GM21717 (cell line): ENCODE data around the gene CD164L2.
"Not testable (repeated sequence)": the region's sequence is repeated elsewhere in the genome, so short reads cannot be mapped to it uniquely, and the experiment has no call there.

Experiments used
- ATAC-seq: cut with Tn5 transposase; IDR thresholded peaks from one replicate; pipeline ENCODE4 v1.9.1; 2021; ENCODE audit warnings: mild to moderate bottlenecking, moderate library complexity; ENCODE audit not compliant: unreplicated experiment

Gene CD164L2

DNA sequence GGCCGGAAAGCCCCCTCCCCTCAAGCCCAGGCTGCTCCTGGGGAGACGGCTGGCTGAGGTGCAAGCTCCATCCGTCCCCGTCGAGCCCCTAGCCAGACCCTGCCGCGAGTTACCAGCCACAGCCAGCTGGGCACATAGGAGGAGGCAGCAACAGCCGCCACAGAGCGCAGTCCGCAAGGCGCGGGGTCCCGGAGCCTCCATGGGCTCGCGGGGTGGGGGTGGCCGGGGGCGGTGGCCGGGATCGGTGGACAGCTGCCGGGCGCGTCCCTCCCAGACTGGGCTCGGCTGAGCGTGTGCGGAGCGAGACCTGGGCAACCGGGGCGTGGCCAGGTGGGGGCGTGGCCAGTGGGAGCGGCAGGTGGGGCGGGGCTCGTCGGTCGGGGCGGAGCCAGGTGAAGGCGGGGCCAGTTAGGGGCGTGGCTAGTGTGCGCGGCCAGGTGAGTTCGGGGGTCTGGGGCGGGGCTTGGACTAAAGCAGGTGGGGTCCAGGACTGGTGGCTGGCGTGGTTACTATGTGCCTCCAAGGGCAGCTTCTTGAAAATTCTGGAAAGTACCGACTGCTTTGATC lies at the start of gene CD164L2:
Gene CD164L2, minus strand, starts transcription at position 295 of the 567 bp plus-strand sequence. Its CDS starts 94 bp downstream, at position 201.
- no peak for ATAC-seq

- not testable (repeated sequence) for ATAC-seq
Observed at GRCh38 chr1:27432725-27433124, 49.6 kb upstream of the CD164L2 start.

DNA sequence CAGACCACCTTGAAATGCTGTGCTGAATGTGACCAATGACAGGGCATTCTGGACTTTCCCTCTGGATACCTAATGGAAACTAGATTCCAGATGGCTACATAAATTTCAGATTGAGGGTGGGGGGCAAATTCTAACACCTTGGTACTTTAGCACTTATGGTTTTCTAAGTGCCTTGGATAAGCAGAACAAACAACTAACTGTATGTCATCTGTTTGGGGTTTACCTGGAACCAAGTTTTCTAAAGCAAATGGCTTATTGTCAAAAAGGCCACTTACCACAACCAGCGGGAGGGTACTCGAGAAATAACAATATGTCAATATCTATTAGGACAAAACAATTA lies 48.4 kb upstream of the CD164L2 start:
- no peak for ATAC-seq

DNA sequence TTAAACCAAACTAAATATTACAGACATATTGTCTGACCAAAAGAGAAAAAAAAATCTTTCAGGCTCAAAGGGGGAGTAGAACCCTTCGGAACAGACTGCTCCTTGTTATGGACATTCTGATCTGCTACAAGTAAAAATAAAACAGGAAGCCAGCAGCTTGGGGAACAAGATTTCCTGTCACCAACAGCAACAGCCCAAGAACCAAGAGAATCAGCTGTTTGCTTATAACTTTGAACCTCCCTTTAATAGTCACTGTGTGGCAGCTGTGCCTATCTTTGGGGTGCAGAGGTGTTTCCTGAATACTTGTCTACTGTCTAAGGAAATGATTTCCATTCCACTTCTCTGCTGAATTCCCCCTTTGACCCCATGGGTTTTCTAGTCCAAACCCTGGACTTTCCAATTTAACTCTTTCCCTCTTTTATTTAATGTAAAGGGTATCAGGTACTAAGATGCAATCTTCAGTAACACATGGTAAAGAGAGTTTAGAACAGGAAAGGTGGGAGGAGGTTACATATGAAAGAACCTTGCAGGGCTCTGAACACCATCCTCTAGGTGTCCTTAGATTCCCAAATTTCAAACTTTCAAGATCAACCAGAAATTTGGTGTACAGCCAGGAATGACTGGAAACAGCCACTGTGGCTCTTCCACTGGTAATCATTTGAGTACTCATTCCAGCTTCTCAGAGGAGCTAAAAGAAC lies 47.9 kb upstream of the CD164L2 start:
- no peak for ATAC-seq

DNA sequence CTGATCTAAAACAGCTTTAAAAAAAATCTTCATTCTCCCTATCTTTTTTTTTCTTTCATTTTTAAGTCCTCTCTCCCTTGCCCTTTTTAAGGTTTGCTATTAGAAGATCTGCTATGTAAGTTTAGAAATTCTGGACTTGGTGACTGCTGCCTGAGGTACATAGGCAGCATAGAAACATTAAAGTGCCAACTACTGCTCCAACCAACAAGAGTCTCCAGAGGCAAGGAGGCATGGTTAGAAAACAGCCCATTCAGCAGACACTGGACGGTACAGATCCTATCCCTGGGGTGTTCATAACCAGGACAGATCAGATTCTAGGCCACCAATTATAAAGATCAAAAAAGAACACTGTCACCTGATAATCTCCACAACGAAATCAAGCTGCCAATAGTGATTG lies 45.9 kb upstream of the CD164L2 start:
- no peak for ATAC-seq

DNA sequence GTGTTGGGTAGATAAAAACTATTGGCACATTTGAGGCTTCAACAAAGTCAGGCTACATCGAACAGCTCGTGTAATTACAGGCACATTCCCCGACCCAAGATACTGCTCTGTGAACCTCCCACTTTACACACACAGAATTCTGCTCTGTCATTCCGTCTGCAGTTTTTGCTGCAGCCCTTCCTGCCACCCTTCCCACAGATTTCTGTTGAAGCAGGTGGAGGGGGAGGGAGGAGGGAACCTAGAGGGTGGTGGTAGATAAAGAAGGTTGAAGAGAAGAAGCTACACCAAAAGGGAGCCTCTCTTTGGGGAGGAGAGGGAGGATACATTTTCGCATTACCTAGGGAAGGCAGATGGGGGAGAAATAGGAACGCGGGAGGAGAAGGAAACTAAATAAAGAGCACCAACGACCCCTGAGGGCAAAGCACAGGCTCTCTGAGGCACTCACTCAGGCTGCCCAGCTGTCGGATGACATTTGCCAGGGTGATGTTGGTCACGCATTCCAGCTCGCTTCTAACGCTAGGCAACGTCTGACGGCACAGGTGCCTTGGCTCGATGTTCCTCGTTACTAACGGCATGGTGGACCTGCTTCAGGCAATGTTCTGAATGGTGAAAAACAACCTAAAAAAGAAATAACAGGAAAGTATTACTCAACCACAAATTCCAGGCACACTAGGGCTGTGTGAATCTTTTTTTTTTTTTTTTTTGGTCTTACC lies 45.3 kb upstream of the CD164L2 start:
- ATAC-seq = no peak

GRCh38 chr1:27427816-27428315 lies 44.7 kb upstream of the CD164L2 start:
- ATAC-seq = no peak

DNA sequence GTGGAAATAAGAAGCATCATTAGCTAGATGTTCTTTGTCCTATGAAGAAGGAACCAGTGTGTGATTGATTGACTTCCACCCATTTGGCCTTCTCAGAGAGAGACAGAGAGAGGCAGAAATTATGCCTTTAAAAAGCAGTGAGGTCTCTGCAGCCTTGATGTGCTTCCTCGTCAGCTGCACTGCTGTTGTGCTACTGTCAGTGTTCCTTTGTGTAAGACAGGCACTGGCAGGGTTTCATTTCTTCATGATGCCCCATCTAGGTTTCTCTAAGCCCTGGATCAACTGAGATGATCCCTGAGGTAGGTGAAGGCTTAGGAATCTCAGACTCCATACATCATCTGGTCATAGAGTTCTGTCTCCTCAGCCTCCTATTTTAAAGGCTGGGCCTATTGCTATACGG lies 44.2 kb upstream of the CD164L2 start:
- no peak for ATAC-seq

DNA sequence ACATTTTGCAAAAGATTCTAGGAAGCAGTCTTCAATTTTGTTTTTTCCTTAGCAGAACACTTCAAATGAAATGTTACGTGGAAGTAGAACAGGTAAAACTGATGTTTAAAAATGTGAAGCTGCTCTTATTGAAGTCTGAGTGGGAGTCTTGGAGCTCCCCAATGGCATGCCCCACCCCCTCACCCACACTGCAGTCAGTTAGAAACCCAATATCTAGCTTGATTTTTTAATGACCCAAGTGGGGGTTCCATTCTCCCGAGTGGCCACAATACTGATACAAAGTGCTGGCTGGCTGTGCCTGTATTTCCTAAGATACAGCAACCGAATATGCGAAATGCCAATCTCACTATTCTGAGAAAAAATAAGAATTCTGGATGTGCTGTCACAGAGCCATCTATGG lies 40.6 kb upstream of the CD164L2 start:
- ATAC-seq = no peak

DNA sequence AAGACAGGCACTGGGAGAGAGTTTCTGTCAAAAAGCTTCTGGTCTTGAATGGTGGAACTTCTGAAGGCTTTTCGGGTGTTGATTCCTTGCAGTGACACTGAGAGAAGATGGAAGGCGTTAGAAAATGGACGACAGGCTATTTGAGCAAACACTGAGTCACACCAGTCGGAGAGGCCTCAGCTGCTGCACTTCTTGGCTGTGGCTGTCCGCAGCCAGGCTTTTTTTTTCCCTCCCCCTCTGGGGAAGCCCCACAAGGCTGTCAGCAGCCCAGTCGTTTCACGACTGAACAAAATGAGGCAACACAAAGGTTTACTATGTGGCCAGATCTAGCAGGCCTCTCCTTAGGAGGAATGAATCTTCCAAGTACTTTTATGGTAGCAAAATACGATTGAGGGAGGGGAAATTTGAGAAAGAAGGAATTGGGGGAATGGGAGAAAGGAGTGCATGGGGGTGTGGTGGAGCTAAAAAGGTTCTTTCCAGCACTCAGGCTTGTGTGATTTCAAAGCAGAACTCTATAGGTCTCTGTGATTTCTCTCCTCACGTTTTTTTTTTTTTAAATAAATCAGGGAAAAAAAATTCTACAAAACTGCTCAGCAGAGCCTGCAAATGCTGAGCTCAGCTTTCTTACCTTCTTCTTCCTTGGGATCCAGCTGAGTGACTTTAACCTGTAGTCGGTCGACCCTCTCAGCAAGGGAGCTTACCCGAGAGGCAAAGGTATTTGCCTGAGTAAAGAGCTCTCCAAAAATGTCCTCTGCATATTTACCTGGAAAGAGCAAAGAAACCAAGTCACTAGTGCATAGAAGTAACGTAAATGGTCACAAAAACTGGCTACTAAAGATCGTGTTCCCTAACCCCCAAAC lies 35.4 kb upstream of the CD164L2 start:
- no peak for ATAC-seq

DNA sequence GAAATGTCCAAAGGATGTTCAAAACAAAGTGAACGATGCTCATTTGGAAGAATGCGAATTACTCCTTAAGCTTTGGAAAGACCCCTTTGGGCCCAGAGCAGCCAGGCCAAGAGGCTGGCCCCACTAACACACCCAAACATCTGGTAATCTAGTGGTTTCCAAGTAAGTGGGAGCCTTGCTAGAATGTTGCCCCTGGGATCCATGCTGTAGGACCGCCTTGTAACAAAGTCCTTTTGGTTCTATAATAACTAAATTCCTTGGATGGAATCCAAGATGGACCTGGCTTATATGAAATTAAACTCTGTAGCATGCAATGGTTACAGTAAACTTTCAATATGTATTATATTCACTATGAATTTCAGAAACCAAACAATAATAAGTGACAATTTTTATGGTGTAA lies 34.6 kb upstream of the CD164L2 start:
- ATAC-seq = no peak

- ATAC-seq = no peak
Observed at GRCh38 chr1:27416387-27417111, 33.4 kb upstream of the CD164L2 start.

GRCh38 chr1:27414091-27414490 lies 31.0 kb upstream of the CD164L2 start:
- no peak for ATAC-seq

GRCh38 chr1:27413004-27413403 lies 29.9 kb upstream of the CD164L2 start:
- no peak for ATAC-seq

DNA sequence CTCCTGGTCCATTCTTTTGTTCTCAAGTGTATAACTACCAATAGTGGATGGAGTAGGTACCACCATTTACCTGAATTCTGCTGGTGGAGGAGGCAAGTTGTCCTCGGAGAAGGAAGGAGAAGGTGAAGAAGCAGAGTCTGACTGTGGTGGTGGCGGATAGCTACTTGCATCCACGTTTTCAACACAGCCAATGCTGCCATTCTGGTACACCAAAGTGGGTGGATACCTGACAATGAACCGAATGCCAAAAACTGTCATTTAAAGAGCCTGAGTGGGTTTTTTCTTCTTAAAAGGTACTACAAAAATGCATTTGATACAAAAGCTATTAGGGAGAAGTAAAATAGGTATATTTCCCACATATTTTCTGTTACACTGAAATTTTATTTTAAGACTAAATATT lies 29.4 kb upstream of the CD164L2 start:
- no peak for ATAC-seq

DNA sequence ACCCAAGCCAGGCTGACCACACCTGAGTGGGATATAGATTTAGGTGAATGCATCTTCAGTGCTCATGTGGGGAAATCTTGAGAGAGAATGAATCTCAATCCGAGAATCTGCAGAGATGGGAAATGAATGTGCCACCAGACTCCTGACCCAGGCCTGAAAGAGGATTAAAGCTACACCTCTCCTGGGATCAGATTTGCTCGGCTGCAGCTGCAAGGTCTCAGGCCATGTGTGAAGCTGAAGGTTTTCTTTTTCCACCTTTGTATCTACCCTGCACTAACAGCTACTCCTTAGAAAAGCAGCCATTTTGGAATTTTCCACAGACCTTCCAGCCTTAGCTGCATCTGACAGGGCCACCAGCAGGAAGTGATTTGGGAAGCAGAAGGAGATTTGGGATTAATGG lies 27.6 kb upstream of the CD164L2 start:
- ATAC-seq = no peak

DNA sequence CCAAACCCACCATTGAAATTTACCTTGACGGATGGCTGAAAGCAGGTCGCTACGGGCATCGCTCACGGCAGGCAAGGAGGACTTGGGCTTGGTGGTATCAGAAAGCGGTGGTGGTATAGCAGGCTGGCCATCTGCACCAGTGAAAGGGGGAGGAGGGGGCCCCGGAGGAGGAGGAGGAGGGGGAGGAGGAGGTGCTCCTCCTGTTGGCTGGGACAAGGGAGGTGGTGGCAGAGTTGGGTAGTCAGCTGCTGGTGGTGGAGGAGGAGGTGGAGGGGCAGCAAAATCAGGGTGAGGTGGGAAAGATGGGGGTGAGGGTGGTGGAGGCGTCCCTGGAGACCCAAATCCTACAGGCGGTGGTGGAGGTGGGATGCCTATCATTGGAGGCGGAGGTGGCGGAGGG lies 26.5 kb upstream of the CD164L2 start:
- ATAC-seq = no peak

DNA sequence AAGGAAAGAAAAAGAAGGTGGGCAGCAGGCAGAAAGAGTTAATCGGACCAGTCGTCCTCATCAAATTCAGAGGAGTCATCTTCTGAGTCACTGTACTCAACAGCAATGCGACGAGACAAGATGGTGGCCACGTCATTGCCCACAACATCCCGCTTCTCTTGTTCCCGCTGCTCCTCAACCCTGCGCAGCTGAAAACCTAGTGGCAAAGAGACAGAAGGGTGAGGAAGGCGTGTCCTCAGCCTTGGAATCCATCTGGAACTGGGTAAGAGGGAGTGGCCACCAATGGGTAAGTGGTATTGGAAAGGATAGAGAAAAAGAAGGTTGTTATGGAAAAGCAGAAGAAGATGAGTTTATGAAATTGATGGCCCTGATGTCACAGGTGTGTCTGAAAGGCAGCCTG lies 25.0 kb upstream of the CD164L2 start:
- no peak for ATAC-seq

- ATAC-seq = not testable (repeated sequence)
Observed at GRCh38 chr1:27406791-27407190, 23.7 kb upstream of the CD164L2 start.

GRCh38 chr1:27406362-27406680 lies 23.2 kb upstream of the CD164L2 start:
- no peak for ATAC-seq
